GM21526 (cell line): ENCODE measurements around the gene C5AR1.
"Not testable (repeated sequence)": the region's sequence is repeated elsewhere in the genome, so short reads cannot be mapped to it uniquely, and the experiment has no call there.

Source experiments
- ATAC-seq: cut with Tn5 transposase; IDR thresholded peaks from one replicate; pipeline ENCODE4 v1.9.1; 2021; ENCODE audit warnings: moderate library complexity; ENCODE audit not compliant: unreplicated experiment, low FRiP score

The C5AR1 gene

DNA sequence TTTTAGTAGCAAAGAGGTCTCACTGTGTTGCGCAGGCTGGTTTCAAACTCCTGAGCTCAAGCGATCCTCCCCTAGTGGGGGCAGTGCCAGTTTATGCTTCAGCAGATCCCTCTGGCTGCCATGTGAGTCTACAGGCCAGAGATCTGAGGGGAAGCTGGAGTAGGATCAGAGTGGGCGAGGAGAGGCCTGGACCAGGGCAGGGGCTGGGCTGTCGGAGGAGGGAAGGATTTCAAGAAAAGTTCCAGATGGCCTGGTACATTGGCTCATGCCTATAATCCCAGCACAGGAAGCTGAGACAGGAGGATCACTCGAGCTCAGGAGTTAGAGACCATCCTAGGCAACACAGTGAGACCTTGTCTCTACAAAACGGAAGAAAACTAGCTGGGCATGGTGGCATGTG is 49.3 kb downstream of the C5AR1 start:
- no peak for ATAC-seq

DNA sequence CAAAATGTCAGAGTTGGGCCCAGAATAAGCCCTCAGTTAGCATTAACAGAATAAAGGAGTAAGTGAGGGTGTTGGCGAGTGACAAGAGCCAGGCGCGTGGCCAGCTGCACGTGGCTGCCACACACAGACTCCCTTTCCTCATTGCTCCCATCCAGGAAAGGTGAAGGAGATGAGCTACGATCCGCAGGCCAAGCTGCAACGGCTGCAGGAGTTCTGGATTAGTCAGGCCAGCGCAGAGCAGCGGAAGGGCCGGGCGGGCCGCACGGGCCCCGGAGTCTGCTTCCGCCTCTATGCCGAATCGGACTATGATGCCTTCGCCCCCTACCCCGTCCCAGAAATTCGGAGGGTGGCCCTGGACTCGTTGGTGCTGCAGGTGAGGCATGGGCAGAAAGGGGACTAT is 52.7 kb downstream of the C5AR1 start:
- no peak for ATAC-seq

- no peak for ATAC-seq
Measured at GRCh38 chr19:47363758-47364531, 54.3 kb downstream of the C5AR1 start.

DNA sequence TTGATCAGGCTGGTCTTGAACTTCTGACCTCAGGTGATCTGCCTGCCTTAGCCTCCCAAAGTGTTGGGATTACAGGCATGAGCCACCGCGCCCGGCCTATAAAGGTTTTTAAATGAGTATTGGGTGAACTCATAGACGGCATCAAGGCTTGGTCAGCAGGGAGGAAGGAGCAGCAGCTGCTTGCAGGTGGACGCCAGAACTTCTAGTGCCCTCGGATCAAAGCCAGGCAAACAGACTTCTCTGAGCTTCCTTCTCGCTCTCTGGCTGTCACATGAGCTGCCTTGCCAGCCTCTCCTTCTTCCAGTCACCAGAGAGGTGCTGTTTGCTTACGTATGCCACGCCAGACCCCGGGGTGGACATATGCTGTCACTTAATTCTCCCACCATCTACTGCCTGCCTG is 55.8 kb downstream of the C5AR1 start:
- ATAC-seq, result not testable (repeated sequence)

- no peak for ATAC-seq
Measured at GRCh38 chr19:47370045-47370611, 60.5 kb downstream of the C5AR1 start.

DNA sequence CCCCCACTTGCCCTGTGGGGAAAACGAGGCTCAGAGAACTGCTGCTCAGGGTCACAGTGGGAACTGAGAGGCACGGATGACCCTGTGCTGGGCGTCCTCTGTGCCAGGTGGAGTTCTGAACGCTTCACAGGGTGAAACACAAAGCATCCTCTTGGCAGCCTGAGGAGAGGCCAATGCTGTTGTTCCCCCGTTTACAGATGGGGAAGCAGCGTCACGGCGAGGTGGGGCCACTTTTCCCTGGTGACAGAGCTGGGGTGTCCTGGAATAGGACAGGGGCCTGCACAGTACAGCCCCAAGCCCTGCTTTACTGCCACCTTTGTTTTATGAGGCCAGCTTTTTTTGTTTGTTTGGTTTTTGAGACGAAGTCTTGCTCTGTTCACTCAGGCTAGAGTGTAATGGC is 61.6 kb downstream of the C5AR1 start:
- no peak for ATAC-seq
